DND-41 (cell line): ENCODE measurements around the gene YWHAE.

Source experiments
- EZH2 ChIP-seq: IDR thresholded peaks from 3 replicates; pipeline ENCODE4 v1.6.1; 2012; ENCODE audit warnings: borderline replicate concordance, low read depth, mild to moderate bottlenecking, moderate library complexity, low read length, inconsistent platforms; ENCODE audit not compliant: severe bottlenecking
- TF ChIP-seq, protein P1 (sequence below): IDR thresholded peaks from 2 replicates; pipeline ENCODE4 v1.5.1; 2012; ENCODE audit warnings: borderline replicate concordance, low read length, moderate library complexity, mild to moderate bottlenecking; ENCODE audit not compliant: poor library complexity, severe bottlenecking; ENCODE audit errors: extremely low read depth

- TF ChIP-seq, protein P1, sequence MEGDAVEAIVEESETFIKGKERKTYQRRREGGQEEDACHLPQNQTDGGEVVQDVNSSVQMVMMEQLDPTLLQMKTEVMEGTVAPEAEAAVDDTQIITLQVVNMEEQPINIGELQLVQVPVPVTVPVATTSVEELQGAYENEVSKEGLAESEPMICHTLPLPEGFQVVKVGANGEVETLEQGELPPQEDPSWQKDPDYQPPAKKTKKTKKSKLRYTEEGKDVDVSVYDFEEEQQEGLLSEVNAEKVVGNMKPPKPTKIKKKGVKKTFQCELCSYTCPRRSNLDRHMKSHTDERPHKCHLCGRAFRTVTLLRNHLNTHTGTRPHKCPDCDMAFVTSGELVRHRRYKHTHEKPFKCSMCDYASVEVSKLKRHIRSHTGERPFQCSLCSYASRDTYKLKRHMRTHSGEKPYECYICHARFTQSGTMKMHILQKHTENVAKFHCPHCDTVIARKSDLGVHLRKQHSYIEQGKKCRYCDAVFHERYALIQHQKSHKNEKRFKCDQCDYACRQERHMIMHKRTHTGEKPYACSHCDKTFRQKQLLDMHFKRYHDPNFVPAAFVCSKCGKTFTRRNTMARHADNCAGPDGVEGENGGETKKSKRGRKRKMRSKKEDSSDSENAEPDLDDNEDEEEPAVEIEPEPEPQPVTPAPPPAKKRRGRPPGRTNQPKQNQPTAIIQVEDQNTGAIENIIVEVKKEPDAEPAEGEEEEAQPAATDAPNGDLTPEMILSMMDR: no peak
- no peak for TF ChIP-seq EZH2
Observed at GRCh38 chr17:1402262-1402586, 2.2 kb upstream of the YWHAE start.
